K562 (cell line): ENCODE results near the gene SUCLG1. TPM values are rescaled to one million over a fixed set of nuclear protein-coding genes. Genes with fewer than 3 reads are reported as not detected.
A peak's percentile ranks its signal among the peaks of the same experiment; 100 is the strongest.

ENCODE experiments used
- BCOR ChIP-seq: fragments of 450-650 bp; IDR thresholded peaks from 2 replicates; pipeline ENCODE4 v1.6.1; 2016
- BHLHE40 ChIP-seq: IDR thresholded peaks from 2 replicates; pipeline ENCODE4 v1.6.1; 2011; ENCODE audit warnings: low read length, improper control_type of control experiment
- CCNT2 ChIP-seq: IDR thresholded peaks from 2 replicates; pipeline ENCODE4 v1.6.1; 2011; ENCODE audit warnings: borderline replicate concordance, low read depth, mild to moderate bottlenecking, moderate library complexity, mixed read lengths, low read length; ENCODE audit not compliant: insufficient read length; ENCODE audit errors: extremely low read depth
- CEBPZ ChIP-seq: fragments of 150-350 bp; IDR thresholded peaks from 2 replicates; pipeline ENCODE4 v1.6.1; 2014; ENCODE audit warnings: low read depth, mild to moderate bottlenecking, low read length, borderline replicate concordance
- EP300 ChIP-seq: IDR thresholded peaks from 2 replicates; pipeline ENCODE4 v1.6.1; 2012; ENCODE audit warnings: low read length, improper control_type of control experiment
- ETV6 ChIP-seq, 3 experiments: fragments of 150-350 bp in 1 of 3; sonication (generic) in 1 of 3; formaldehyde crosslinking in 1 of 3; IDR thresholded peaks; 2 replicates each; pipeline versions ENCODE4 v1.6.1 to v1.8.0; 2014 to 2022; ENCODE audit warnings: borderline replicate concordance in 2 of 3, low read depth in 2 of 3, antibody characterized with exemption in 1 of 3, low read length in 1 of 3, mild to moderate bottlenecking in 1 of 3, missing genetic modification reagents in 1 of 3
- PBX2 ChIP-seq, 2 experiments: IDR thresholded peaks in 1 of 2; conservative IDR thresholded peaks in 1 of 2; 2 replicates each; pipeline ENCODE4 v1.6.1; 2016; ENCODE audit warnings: low read depth in 2 of 2, mild to moderate bottlenecking in 1 of 2, missing compliant biosample characterization in 1 of 2, missing genetic modification characterization in 1 of 2, moderate library complexity in 1 of 2
- PYGO2 ChIP-seq: fragments of 450-650 bp; IDR thresholded peaks from 2 replicates; pipeline ENCODE4 v1.6.1; 2016; ENCODE audit warnings: mild to moderate bottlenecking, missing genetic modification characterization, moderate library complexity, missing compliant biosample characterization
- RFX1 ChIP-seq: fragments of 450-650 bp; IDR thresholded peaks from 2 replicates; pipeline ENCODE4 v1.6.1; 2016; ENCODE audit warnings: mild to moderate bottlenecking, moderate library complexity
- TARDBP ChIP-seq: fragments of 450-650 bp; IDR thresholded peaks from 2 replicates; pipeline ENCODE4 v1.6.1; 2016
- U2AF1 ChIP-seq: fragments of 200-400 bp; formaldehyde crosslinking; optimal IDR thresholded peaks from 2 replicates; pipeline ENCODE3; 2017; ENCODE audit warnings: mild to moderate bottlenecking, low read depth, low read length, moderate library complexity
- ZBTB17 ChIP-seq: fragments of 450-650 bp; formaldehyde crosslinking; IDR thresholded peaks from 2 replicates; pipeline ENCODE4 v1.4.0; 2020; ENCODE audit warnings: mild to moderate bottlenecking
- ZC3H4 ChIP-seq: sonication (generic); formaldehyde crosslinking; IDR thresholded peaks from 2 replicates; pipeline ENCODE4 v1.9.0; 2021; ENCODE audit warnings: missing genetic modification reagents, borderline replicate concordance
- ZNF347 ChIP-seq: fragments of 450-650 bp; formaldehyde crosslinking; IDR thresholded peaks from 2 replicates; pipeline ENCODE4 v1.4.0; 2020; ENCODE audit warnings: low read depth, mild to moderate bottlenecking, moderate library complexity
- ZNF780A ChIP-seq: fragments of 250-450 bp; sonication (Bioruptor Pico); IDR thresholded peaks from 2 replicates; pipeline ENCODE4 v1.5.0; 2021; ENCODE audit warnings: mild to moderate bottlenecking
- polyA plus RNA-seq, 8 experiments: library from polyadenylated mRNA; depleted of rRNA in 4 of 8; stranded (reverse) in 5 of 8; unstranded in 3 of 8; fragments of >200 nt; fragmentation: Nextera tagmentation in 2 of 8; fragmentation: Illumina TruSeq in 1 of 8; extraction: Ambion mirVana in 2 of 8; extraction: Trizol in 1 of 8; gene quantifications; 2 replicates each; pipeline versions ENCODE4 v1.2.1 to v1.2.3, GENCODE V29; 2011 to 2014; ENCODE audit warnings: inconsistent platforms in 1 of 8, missing spikeins in 1 of 8
- total RNA-seq, 7 experiments: library from RNA; depleted of rRNA in 6 of 7; stranded (reverse); fragments of >200 nt in 6 of 7; fragmentation: Illumina TruSeq in 2 of 7; extraction: Trizol in 2 of 7; gene quantifications; 2 replicates each; pipeline versions ENCODE4 v1.2.1 to v1.2.3, GENCODE V29; 2011 to 2021; ENCODE audit warnings: low replicate concordance in 1 of 7
- TF ChIP-seq, protein P1 (sequence below): fragments of 450-650 bp; IDR thresholded peaks from 2 replicates; pipeline ENCODE4 v1.6.1; 2017; ENCODE audit warnings: antibody characterized with exemption, mild to moderate bottlenecking

Gene SUCLG1
- total and polyA plus RNA-seq, 9 of the 15 experiments (the other 6 are each of a cell fraction or from before 2014, with no cell fraction given) = 90.5 to 325 (median 115) TPM

- TF ChIP-seq, protein P1, sequence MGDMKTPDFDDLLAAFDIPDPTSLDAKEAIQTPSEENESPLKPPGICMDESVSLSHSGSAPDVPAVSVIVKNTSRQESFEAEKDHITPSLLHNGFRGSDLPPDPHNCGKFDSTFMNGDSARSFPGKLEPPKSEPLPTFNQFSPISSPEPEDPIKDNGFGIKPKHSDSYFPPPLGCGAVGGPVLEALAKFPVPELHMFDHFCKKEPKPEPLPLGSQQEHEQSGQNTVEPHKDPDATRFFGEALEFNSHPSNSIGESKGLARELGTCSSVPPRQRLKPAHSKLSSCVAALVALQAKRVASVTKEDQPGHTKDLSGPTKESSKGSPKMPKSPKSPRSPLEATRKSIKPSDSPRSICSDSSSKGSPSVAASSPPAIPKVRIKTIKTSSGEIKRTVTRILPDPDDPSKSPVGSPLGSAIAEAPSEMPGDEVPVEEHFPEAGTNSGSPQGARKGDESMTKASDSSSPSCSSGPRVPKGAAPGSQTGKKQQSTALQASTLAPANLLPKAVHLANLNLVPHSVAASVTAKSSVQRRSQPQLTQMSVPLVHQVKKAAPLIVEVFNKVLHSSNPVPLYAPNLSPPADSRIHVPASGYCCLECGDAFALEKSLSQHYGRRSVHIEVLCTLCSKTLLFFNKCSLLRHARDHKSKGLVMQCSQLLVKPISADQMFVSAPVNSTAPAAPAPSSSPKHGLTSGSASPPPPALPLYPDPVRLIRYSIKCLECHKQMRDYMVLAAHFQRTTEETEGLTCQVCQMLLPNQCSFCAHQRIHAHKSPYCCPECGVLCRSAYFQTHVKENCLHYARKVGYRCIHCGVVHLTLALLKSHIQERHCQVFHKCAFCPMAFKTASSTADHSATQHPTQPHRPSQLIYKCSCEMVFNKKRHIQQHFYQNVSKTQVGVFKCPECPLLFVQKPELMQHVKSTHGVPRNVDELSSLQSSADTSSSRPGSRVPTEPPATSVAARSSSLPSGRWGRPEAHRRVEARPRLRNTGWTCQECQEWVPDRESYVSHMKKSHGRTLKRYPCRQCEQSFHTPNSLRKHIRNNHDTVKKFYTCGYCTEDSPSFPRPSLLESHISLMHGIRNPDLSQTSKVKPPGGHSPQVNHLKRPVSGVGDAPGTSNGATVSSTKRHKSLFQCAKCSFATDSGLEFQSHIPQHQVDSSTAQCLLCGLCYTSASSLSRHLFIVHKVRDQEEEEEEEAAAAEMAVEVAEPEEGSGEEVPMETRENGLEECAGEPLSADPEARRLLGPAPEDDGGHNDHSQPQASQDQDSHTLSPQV = no peak
- TF ChIP-seq TARDBP = peak; percentile 37; the same call in 1 of the 2 replicates
- TF ChIP-seq ZBTB17 (CRISPR knock-in tag) = no peak
- TF ChIP-seq ZNF780A (CRISPR knock-in tag) = no peak
- no peak for TF ChIP-seq RFX1
- no peak for TF ChIP-seq PBX2 (CRISPR knock-in tag; IDR thresholded peaks at IDR 0.05; ENCODE audit: low read depth)
- TF ChIP-seq PBX2 (tag; conservative IDR thresholded peaks at IDR 0.05; ENCODE audit: low read depth) = no peak; the same call in 1 of the 2 replicates
- TF ChIP-seq CEBPZ = no peak
- no peak for TF ChIP-seq EP300
- no peak for TF ChIP-seq U2AF1
- no peak for TF ChIP-seq ETV6 (IDR thresholded peaks at IDR 0.05; ENCODE audit: borderline replicate concordance in 1 of 2, low read depth in 2 of 2, low read length in 1 of 2)
- TF ChIP-seq ETV6 (CRISPR knock-in tag; IDR thresholded peaks at IDR 0.05; ENCODE audit: borderline replicate concordance) = no peak
- TF ChIP-seq ZC3H4 (CRISPR knock-in tag) = no peak
- TF ChIP-seq PYGO2 (tag) = peak; percentile 48; the same call in 1 of the 2 replicates
- peak; percentile 40 for TF ChIP-seq CCNT2
- TF ChIP-seq BHLHE40 = no peak; the same call in 1 of the 2 replicates
- no peak for TF ChIP-seq BCOR
- TF ChIP-seq ZNF347 (CRISPR knock-in tag) = no peak
Observed at GRCh38 chr2:84459018-84459943, at the start of gene SUCLG1 (continued).
